Lung microvascular endothelial cell (primary cell): ENCODE data around the gene BAIAP2L2. TPM values are rescaled to one million over a fixed set of nuclear protein-coding genes. Genes with fewer than 3 reads are reported as not detected.
"Not testable (repeated sequence)": the region's sequence is repeated elsewhere in the genome, so short reads cannot be mapped to it uniquely, and the experiment has no call there.

Experiments
- DNase-seq, 2 donors: peaks; one replicate each; pipeline versions ENCODE4 v3.0.0 to v3.0.0-alpha.2; 2010; ENCODE audit warnings: low read depth in 2 of 2
- total RNA-seq: library from RNA; depleted of rRNA; stranded (reverse); fragments of >200 nt; gene quantifications from 2 replicates; pipeline ENCODE4 v1.2.1, GENCODE V29; 2014

Gene BAIAP2L2
- total RNA-seq, 1 donor from 2014 or later: under 0.01 TPM

DNA sequence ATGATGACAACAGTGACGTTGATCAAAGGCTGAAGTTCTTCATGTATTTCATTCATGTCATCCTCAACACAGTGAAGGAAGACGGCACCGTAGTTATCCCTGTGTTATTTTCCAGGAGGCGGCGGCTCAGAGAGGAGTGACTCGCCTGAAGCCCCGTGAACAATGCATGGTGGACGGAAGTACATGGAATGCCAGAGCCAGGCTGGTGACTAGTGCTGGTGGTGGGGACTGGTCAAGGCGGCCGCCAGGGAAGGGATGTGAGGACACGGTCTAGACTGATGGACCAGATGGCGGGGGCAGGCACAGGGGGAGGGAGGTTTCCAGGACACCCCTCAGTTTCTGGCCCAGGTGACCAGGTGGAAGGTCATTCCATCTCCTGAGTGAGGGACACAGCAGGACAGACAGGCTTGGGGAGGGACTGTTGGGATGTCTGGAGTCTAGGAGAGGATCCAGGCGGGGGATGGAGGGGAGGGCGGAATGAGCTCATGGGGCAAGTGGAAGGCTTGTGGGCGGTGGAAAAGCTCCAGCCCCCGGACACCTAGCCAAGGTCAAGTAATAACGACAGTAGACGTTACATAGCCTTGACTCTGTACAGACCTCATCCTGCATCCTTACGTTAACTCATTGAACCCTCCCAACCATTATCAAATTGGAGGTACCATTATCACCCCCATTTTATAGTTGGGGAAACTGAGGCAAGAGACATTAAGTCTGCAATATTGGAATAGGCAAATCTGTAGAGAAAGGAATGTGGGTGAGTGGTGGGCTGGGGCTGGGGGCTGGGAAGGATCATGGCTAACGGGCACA lies 69.3 kb downstream of the BAIAP2L2 start:
- peak; percentile 35 to 45 for DNase-seq

DNA sequence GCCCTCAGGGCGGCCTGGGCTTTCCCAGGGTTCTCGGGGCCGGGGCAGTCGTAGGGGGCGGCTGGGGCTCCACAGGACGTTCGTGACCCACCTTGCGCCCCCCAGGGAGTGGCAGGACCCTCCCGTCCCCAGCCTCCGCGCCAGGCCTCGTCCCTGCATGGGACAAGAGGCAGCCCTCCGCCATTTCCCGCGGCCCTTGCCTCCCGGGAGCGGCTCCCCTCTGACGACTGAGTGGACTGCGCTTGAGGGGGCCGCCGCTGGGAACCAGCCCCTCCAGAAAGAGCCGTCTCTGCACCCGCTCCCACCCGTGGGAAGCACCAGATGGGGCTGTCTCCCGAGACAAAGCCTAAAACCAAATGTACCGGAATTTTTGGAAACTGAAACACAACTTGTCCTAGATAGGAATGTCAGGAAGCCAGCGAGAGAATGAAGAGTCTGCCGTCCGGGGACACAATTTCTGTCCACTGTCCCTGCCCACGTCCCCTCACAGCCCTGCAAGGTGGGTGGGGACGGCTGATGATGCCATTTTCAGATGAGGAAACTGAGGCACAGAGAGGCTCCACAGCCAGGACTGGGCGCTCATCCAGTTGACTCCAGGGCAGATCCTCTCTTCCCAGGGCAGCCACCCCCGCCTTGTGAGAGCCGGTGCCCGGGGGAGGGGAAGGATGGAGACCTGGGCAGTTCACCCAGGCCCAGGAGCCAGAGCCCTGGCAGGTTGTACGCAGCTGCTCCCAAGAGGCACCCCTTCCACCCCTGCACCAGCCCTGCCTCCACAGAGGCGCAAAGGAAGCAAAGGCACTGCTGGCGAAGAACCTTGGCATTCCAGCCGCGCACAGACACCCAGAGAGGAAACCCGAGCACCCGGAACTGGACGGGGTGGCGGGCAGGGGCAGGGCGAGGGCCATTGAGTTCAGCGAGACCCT lies 71.3 kb downstream of the BAIAP2L2 start:
- DNase-seq: no peak

DNA sequence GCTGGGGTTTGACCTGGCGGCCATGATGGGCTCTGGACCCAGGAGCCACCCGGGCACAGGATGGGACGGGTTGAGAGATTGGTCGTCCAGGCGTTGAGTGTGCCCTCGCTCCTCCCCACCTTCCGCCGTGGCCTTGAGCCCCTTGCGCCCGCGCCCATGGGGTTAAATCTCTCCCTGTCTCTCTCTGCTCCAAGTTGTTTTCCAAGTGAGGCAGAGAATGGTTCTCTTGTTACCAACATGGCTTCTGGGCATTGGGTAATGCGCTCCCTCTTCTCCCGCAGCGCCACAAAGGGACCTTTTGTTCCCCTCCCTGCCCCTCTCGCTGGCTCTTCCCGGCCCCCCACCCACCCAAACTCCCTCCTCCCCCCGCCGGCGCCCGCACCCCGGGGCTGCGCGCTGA lies 72.1 kb downstream of the BAIAP2L2 start:
- no peak for DNase-seq

DNA sequence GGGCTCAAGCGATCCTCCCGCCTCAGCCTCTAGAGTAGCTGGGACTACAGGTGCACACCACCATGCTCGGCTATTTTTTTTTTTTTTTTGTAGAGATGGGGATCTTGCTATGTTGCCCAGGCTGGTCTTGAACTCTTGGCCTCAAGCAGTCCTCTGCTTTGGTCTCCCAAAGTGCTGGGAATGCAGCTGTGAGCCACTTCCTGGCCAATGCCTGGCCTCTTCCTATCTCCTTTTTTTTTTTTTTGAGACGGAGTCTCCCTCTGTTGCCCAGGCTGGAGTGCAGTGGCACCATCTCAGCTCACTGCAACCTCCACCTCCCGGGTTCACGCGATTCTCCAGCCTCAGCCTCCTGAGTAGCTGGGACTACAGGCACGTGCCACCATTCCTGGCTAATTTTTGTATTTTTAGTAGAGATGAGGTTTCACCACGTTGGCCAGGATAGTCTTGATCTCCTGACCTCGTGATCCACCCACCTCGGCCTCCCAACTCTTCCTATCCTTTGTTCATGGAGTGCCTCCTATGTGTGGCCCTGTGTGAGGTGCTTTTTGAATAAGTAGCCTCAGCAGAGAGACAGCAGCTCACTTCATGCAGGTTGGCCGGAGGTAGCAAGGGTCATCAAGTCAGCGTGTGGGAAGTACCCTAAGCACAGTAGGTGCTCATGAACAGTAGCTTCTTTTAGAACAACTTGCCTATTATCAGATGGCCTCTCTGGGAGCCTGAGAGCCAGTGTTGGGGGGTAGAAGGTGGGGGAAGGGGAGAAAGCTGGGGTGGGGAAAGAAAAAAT lies 72.9 kb downstream of the BAIAP2L2 start:
- DNase-seq: not testable (repeated sequence)

DNA sequence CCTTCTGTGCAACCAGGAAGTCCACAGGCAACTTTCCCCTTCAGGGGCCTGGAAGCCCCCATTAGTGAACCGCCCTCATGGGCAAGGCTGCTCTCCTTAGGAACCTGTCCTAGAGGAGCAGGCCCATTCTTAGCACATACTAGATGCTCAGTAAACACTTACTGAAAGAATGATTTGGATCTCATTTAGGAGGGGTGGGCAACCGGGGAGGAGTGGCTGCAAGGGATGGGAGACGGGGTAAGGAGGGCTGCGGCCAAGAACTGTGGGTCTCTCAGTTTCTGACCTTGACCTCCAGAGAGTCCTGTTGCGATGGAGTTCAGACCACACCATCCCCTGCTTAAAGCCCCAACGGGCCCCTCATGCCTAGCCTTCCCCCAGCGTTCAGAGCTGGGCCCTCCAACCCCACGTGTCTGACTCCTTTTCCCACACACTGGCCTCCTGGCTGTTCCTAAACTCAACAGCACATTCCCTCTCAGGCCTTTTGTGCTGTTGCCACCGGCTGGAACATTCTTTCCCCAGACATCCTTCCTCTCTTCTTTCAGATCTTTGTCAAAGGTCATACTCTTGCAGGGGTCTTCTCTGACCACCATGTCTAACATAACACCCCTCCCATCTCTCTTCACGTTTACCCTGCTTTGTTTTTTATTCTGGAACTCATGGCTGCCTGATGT lies 74.0 kb downstream of the BAIAP2L2 start:
- peak in 1 of 2 donors; percentile 51 for DNase-seq

DNA sequence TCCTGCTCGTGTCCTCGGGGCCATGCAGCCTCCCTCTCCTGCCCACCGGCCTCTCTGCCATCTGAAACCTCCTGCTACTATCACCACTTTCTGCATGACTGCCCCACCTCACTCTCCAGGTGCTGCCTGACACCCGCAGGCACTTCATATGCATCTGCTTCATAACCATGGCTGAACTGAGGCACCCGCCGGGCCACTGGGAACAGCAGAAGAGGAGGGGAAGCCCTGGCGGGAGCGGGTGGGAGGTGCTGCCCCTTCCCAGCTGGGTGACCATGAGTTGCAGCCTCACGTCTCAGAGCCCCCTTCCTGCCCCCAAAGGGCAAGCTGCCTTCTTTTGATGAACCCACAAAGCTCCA lies 75.0 kb downstream of the BAIAP2L2 start:
- no peak for DNase-seq

Other genes with a start within 250 kb of the BAIAP2L2 start
- 20.7 and 30.2 TPM in 2 replicates for gene MICALL1, start 204.4 kb downstream of the BAIAP2L2 start, total RNA-seq
- under 0.01 TPM in 2 replicates for gene C22orf23, start 157.1 kb downstream of the BAIAP2L2 start, total RNA-seq
- 34.4 and 52.6 TPM in 2 replicates for gene POLR2F, start 157.0 kb downstream of the BAIAP2L2 start, total RNA-seq
- not detected in 2 replicates for gene SOX10, start 126.1 kb downstream of the BAIAP2L2 start, total RNA-seq
- gene PICK1, start 53.3 kb downstream of the BAIAP2L2 start, total RNA-seq: 7.4 and 7.9 TPM in 2 replicates
- under 0.01 and 0.20 TPM in 2 replicates for gene SLC16A8, start 26.5 kb downstream of the BAIAP2L2 start, total RNA-seq
- 1.3 and 4.8 TPM in 2 replicates for gene PLA2G6, start 71.1 kb upstream of the BAIAP2L2 start, total RNA-seq
- 41.0 and 262 TPM in 2 replicates for gene MAFF, start 91.3 kb upstream of the BAIAP2L2 start, total RNA-seq
- gene TMEM184B, start 162.3 kb upstream of the BAIAP2L2 start, total RNA-seq: 26.0 and 26.2 TPM in 2 replicates
- 62.5 and 101 TPM in 2 replicates for gene CSNK1E, start 206.7 kb upstream of the BAIAP2L2 start, total RNA-seq